HG02885 (cell line): Measurements from ENCODE around the gene GPR153.
A peak's percentile ranks its signal among the peaks of the same experiment; 100 is the strongest.

ENCODE experiments used
- ATAC-seq: cut with Tn5 transposase; IDR thresholded peaks from one replicate; pipeline ENCODE4 v1.9.1; 2021; ENCODE audit warnings: mild to moderate bottlenecking; ENCODE audit not compliant: unreplicated experiment, poor library complexity

GPR153 gene

GRCh38 chr1:6271006-6271405 lies 10.1 kb upstream of the GPR153 start:
- ATAC-seq: no peak

- no peak for ATAC-seq
These were observed 9.5 kb upstream of the GPR153 start for GRCh38 chr1:6270401-6270800.

GRCh38 chr1:6269720-6270400 lies 9.0 kb upstream of the GPR153 start:
- no peak for ATAC-seq

GRCh38 chr1:6269296-6269695 lies 8.4 kb upstream of the GPR153 start:
- ATAC-seq: no peak

GRCh38 chr1:6268415-6268814 lies 7.5 kb upstream of the GPR153 start:
- no peak for ATAC-seq

GRCh38 chr1:6267686-6268322 lies 6.9 kb upstream of the GPR153 start:
- ATAC-seq: no peak

GRCh38 chr1:6266641-6267040 lies 5.7 kb upstream of the GPR153 start:
- no peak for ATAC-seq

GRCh38 chr1:6265151-6265550 lies 4.3 kb upstream of the GPR153 start:
- no peak for ATAC-seq

GRCh38 chr1:6263716-6264115 lies 2.8 kb upstream of the GPR153 start:
- no peak for ATAC-seq

GRCh38 chr1:6262555-6263420 lies 1.9 kb upstream of the GPR153 start:
- no peak for ATAC-seq

- no peak for ATAC-seq
These were observed 707 bp upstream of the GPR153 start for GRCh38 chr1:6261615-6261995.

GRCh38 chr1:6260433-6260934 lies 414 bp downstream of the GPR153 start:
- peak; percentile 28 for ATAC-seq

- peak; percentile 56 for ATAC-seq
These were observed 1.2 kb downstream of the GPR153 start for GRCh38 chr1:6259491-6260362.

GRCh38 chr1:6258675-6259074 lies 2.2 kb downstream of the GPR153 start:
- no peak for ATAC-seq

- no peak for ATAC-seq
These were observed 3.3 kb downstream of the GPR153 start for GRCh38 chr1:6257541-6258069.

GRCh38 chr1:6256645-6257044 lies 4.3 kb downstream of the GPR153 start:
- ATAC-seq: no peak

- ATAC-seq: no peak
These were observed 6.2 kb downstream of the GPR153 start for GRCh38 chr1:6254691-6255090.

GRCh38 chr1:6253380-6253779 lies 7.5 kb downstream of the GPR153 start:
- ATAC-seq: no peak

GRCh38 chr1:6252374-6252710 lies 8.6 kb downstream of the GPR153 start:
- ATAC-seq: no peak
